ENCODE data around the gene TRMT61A. TPM values are rescaled to one million over a fixed set of nuclear protein-coding genes. Genes with fewer than 3 reads are reported as not detected.
A peak's percentile ranks its signal among the peaks of the same experiment; 100 is the strongest.

Gene TRMT61A
- total and polyA plus RNA-seq, 2 experiments from 2014 or later = 13.3 to 15.0 TPM

GRCh38 chr14:103500148-103500990 is 28.6 kb upstream of the TRMT61A start:
- Histone ChIP-seq H3K27me3 (replicated peaks; ENCODE audit: insufficient read depth) (no peaks in the 10 kb centered on the region), H3K36me3 (ENCODE audit: low read depth) (peaks cover 60% of the 10 kb centered on the region), H3K79me2 (ENCODE audit: insufficient read depth) (peaks cover 49% of the 10 kb centered on the region), H2AFZ (no peak overlapping the region), H3K4me1 (ENCODE audit: insufficient read depth) (peaks cover 4% of the 10 kb centered on the region; the same call in 1 of the 2 replicates), H3K27ac (peak overlapping the region; percentile 39), H3K9ac (peak overlapping the region; percentile 41; the same call in 1 of the 2 replicates), H4K20me1 (ENCODE audit: insufficient read depth) (no peaks in the 10 kb centered on the region), H3F3A (ENCODE audit: insufficient read depth) (peaks cover 17% of the 10 kb centered on the region; the same call in 1 of the 2 replicates), H3K4me2 (ENCODE audit: unreplicated experiment) (no peak overlapping the region), H3K9me2 (ENCODE audit: insufficient read depth) (no peaks in the 10 kb centered on the region), H3K9me3 (ENCODE audit: low read depth) (no peaks in the 10 kb centered on the region), H3K4me3 (no peak overlapping the region)
- DNase-seq = peak; percentile 94
- in situ Hi-C loops (cut with MboI) = no loop called here
- TF ChIP-seq EZH2phosphoT487 (IDR thresholded peaks at IDR 0.05; ENCODE audit: insufficient read depth, low read depth) (no peak), EZH2 (IDR thresholded peaks at IDR 0.05; ENCODE audit: insufficient read depth, poor library complexity, severe bottlenecking) (no peak)
- 38% methylated on average over 17 of the region's 17 CpGs for WGBS, 2 experiments (ENCODE audit: low coverage in 1 of 2, low lambda C conversion rate in 2 of 2, missing lambda C conversion rate in 2 of 2)

- no peaks in the 10 kb centered on the region for H3K9me2 ChIP-seq (ENCODE audit: insufficient read depth)
- no peak overlapping the region; the same call in 1 of the 2 replicates for H3K27ac ChIP-seq
- H3K36me3 ChIP-seq (ENCODE audit: low read depth) = peaks cover 53% of the 10 kb centered on the region
- no peaks in the 10 kb centered on the region for H3K9me3 ChIP-seq (ENCODE audit: low read depth)
- H3K4me2 ChIP-seq (ENCODE audit: unreplicated experiment) = no peak overlapping the region
- H2AFZ ChIP-seq = no peak overlapping the region
- H3F3A ChIP-seq (ENCODE audit: insufficient read depth) = peaks cover 17% of the 10 kb centered on the region; the same call in 1 of the 2 replicates
- no peak overlapping the region for H3K9ac ChIP-seq
- in situ Hi-C loops (cut with MboI) = no loop called here
- no peaks in the 10 kb centered on the region for H4K20me1 ChIP-seq (ENCODE audit: insufficient read depth)
- TF ChIP-seq EZH2phosphoT487 (IDR thresholded peaks at IDR 0.05; ENCODE audit: insufficient read depth, low read depth) (no peak), EZH2 (IDR thresholded peaks at IDR 0.05; ENCODE audit: insufficient read depth, poor library complexity, severe bottlenecking) (no peak)
- H3K4me3 ChIP-seq = no peak overlapping the region
- DNase-seq = no peak
- H3K79me2 ChIP-seq (ENCODE audit: insufficient read depth) = peaks cover 45% of the 10 kb centered on the region
- H3K27me3 ChIP-seq (replicated peaks; ENCODE audit: insufficient read depth) = no peaks in the 10 kb centered on the region
- 74 to 77% methylated on average over 11 of the region's 11 CpGs for WGBS, 2 experiments (ENCODE audit: low coverage in 1 of 2, low lambda C conversion rate in 2 of 2, missing lambda C conversion rate in 2 of 2)
- peaks cover 4% of the 10 kb centered on the region; the same call in 1 of the 2 replicates for H3K4me1 ChIP-seq (ENCODE audit: insufficient read depth)
Observed at GRCh38 chr14:103501041-103501870, 27.7 kb upstream of the TRMT61A start.

- H3K27ac ChIP-seq = no peak overlapping the region
- no peak for TF ChIP-seq EZH2phosphoT487 (IDR thresholded peaks at IDR 0.05; ENCODE audit: insufficient read depth, low read depth)
- TF ChIP-seq EZH2 (IDR thresholded peaks at IDR 0.05; ENCODE audit: insufficient read depth, poor library complexity, severe bottlenecking) = no peak
- H3K36me3 ChIP-seq (ENCODE audit: low read depth) = peaks cover 51% of the 10 kb centered on the region
- H3F3A ChIP-seq (ENCODE audit: insufficient read depth) = peaks cover 17% of the 10 kb centered on the region; the same call in 1 of the 2 replicates
- no peak for DNase-seq
- H2AFZ ChIP-seq = no peak overlapping the region
- H3K9ac ChIP-seq = no peak overlapping the region
- H3K27me3 ChIP-seq (replicated peaks; ENCODE audit: insufficient read depth) = no peaks in the 10 kb centered on the region
- H3K9me2 ChIP-seq (ENCODE audit: insufficient read depth) = no peaks in the 10 kb centered on the region
- peaks cover 4% of the 10 kb centered on the region; the same call in 1 of the 2 replicates for H3K4me1 ChIP-seq (ENCODE audit: insufficient read depth)
- H3K79me2 ChIP-seq (ENCODE audit: insufficient read depth) = peaks cover 42% of the 10 kb centered on the region
- H3K9me3 ChIP-seq (ENCODE audit: low read depth) = no peaks in the 10 kb centered on the region
- H3K4me3 ChIP-seq = no peak overlapping the region
- in situ Hi-C loops (cut with MboI) = no loop called here
- no peak overlapping the region for H3K4me2 ChIP-seq (ENCODE audit: unreplicated experiment)
- 86 to 88% methylated on average over 9 of the region's 9 CpGs for WGBS, 2 experiments (ENCODE audit: low coverage in 1 of 2, low lambda C conversion rate in 2 of 2, missing lambda C conversion rate in 2 of 2)
- H4K20me1 ChIP-seq (ENCODE audit: insufficient read depth) = no peaks in the 10 kb centered on the region
Observed at GRCh38 chr14:103501921-103502669, 26.9 kb upstream of the TRMT61A start.

- Histone ChIP-seq H3K9ac (no peak overlapping the region), H3K9me2 (ENCODE audit: insufficient read depth) (no peaks in the 10 kb centered on the region), H3K4me3 (no peak overlapping the region), H3K27ac (no peak overlapping the region), H3K36me3 (ENCODE audit: low read depth) (peaks cover 52% of the 10 kb centered on the region), H3K79me2 (ENCODE audit: insufficient read depth) (peaks cover 38% of the 10 kb centered on the region), H3K4me2 (ENCODE audit: unreplicated experiment) (no peak overlapping the region), H3K4me1 (ENCODE audit: insufficient read depth) (peaks cover 4% of the 10 kb centered on the region; the same call in 1 of the 2 replicates), H3K9me3 (ENCODE audit: low read depth) (no peaks in the 10 kb centered on the region), H2AFZ (no peak overlapping the region), H4K20me1 (ENCODE audit: insufficient read depth) (no peaks in the 10 kb centered on the region), H3K27me3 (replicated peaks; ENCODE audit: insufficient read depth) (no peaks in the 10 kb centered on the region), H3F3A (ENCODE audit: insufficient read depth) (peaks cover 17% of the 10 kb centered on the region; the same call in 1 of the 2 replicates)
- DNase-seq = no peak
- in situ Hi-C loops (cut with MboI) = no loop called here
- 94 to 96% methylated on average over 18 of the region's 18 CpGs for whole genome bisulfite sequencing, 2 experiments (ENCODE audit: low coverage in 1 of 2, low lambda C conversion rate in 2 of 2, missing lambda C conversion rate in 2 of 2)
- no peak for TF ChIP-seq EZH2 (IDR thresholded peaks at IDR 0.05; ENCODE audit: insufficient read depth, poor library complexity, severe bottlenecking)
- TF ChIP-seq EZH2phosphoT487 (IDR thresholded peaks at IDR 0.05; ENCODE audit: insufficient read depth, low read depth) = no peak
Observed at GRCh38 chr14:103502877-103503276, 26.1 kb upstream of the TRMT61A start.
